Measurements from ENCODE around the gene PROB1.

The PROB1 gene

GRCh38 chr5:139417214-139417613, 22.3 kb upstream of the PROB1 start:
- TF ChIP-seq, protein P1, sequence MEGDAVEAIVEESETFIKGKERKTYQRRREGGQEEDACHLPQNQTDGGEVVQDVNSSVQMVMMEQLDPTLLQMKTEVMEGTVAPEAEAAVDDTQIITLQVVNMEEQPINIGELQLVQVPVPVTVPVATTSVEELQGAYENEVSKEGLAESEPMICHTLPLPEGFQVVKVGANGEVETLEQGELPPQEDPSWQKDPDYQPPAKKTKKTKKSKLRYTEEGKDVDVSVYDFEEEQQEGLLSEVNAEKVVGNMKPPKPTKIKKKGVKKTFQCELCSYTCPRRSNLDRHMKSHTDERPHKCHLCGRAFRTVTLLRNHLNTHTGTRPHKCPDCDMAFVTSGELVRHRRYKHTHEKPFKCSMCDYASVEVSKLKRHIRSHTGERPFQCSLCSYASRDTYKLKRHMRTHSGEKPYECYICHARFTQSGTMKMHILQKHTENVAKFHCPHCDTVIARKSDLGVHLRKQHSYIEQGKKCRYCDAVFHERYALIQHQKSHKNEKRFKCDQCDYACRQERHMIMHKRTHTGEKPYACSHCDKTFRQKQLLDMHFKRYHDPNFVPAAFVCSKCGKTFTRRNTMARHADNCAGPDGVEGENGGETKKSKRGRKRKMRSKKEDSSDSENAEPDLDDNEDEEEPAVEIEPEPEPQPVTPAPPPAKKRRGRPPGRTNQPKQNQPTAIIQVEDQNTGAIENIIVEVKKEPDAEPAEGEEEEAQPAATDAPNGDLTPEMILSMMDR (IDR thresholded peaks at IDR 0.05; ENCODE audit: insufficient read depth, low read depth, low read length, missing control alignments) = no peak
- DNase-seq (ENCODE audit: low read depth) = no peak
- H3K4me3 ChIP-seq (ENCODE audit: low read depth, low read length) = no peak overlapping the region

- H3K4me3 ChIP-seq (ENCODE audit: low read depth, low read length) = no peak overlapping the region
- TF ChIP-seq, protein P1 (IDR thresholded peaks at IDR 0.05; ENCODE audit: insufficient read depth, low read depth, low read length, missing control alignments) = no peak
- DNase-seq (ENCODE audit: low read depth) = no peak
Observed at GRCh38 chr5:139416651-139417050, 21.7 kb upstream of the PROB1 start.

GRCh38 chr5:139415869-139416268, 21.0 kb upstream of the PROB1 start:
- H3K4me3 ChIP-seq (ENCODE audit: low read depth, low read length) = no peak overlapping the region
- TF ChIP-seq, protein P1 (IDR thresholded peaks at IDR 0.05; ENCODE audit: insufficient read depth, low read depth, low read length, missing control alignments) = no peak
- DNase-seq (ENCODE audit: low read depth) = no peak

- H3K4me3 ChIP-seq (ENCODE audit: low read depth, low read length) = no peak overlapping the region
- DNase-seq (ENCODE audit: low read depth) = no peak
- TF ChIP-seq, protein P1 (IDR thresholded peaks at IDR 0.05; ENCODE audit: insufficient read depth, low read depth, low read length, missing control alignments) = no peak
Observed at GRCh38 chr5:139415221-139415861, 20.4 kb upstream of the PROB1 start.

- TF ChIP-seq, protein P1 (IDR thresholded peaks at IDR 0.05; ENCODE audit: insufficient read depth, low read depth, low read length, missing control alignments) = no peak
- no peak for DNase-seq (ENCODE audit: low read depth)
- no peak overlapping the region for H3K4me3 ChIP-seq (ENCODE audit: low read depth, low read length)
Observed at GRCh38 chr5:139414581-139415130, 19.8 kb upstream of the PROB1 start.

- DNase-seq (ENCODE audit: low read depth) = peak; percentile 62
- TF ChIP-seq, protein P1 (IDR thresholded peaks at IDR 0.05; ENCODE audit: insufficient read depth, low read depth, low read length, missing control alignments) = no peak
- H3K4me3 ChIP-seq (ENCODE audit: low read depth, low read length) = no peak overlapping the region
Observed at GRCh38 chr5:139413963-139414362, 19.1 kb upstream of the PROB1 start.

DNA sequence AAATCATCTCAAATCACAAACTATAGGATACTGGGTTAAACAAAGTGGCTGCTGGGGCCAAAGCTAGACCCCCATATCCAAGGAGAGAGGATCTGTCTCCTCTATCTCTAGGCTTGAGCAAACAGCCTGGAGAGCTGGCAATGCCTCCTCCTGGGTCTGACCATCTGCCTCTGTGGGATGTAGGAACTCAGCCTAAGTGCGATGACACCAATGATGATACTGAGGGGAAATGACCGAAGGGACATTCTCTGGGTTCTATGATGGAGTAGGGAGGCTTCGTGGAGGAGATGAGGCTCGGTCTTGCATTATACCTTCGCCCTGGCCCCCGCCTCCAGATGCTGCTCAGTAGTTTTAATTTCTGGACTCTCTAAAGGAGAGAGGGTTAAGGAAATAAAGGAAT, 18.2 kb upstream of the PROB1 start:
- DNase-seq (ENCODE audit: low read depth) = no peak
- H3K4me3 ChIP-seq (ENCODE audit: low read depth, low read length) = no peak overlapping the region
- TF ChIP-seq, protein P1 (IDR thresholded peaks at IDR 0.05; ENCODE audit: insufficient read depth, low read depth, low read length, missing control alignments) = no peak

Data from GM12865 (cell line).